Activated T-cell treated with anti-CD3 and anti-CD28 coated beads, Interleukin-2, amount 50 U/mL, for 4 hours (primary cell): ENCODE data around the gene UPP2. TPM values are rescaled to one million over a fixed set of nuclear protein-coding genes. Genes with fewer than 3 reads are reported as not detected.

Experiments
- ATAC-seq, 2 donors: fragments of 200-7000 bp; cut with Tn5 transposase; one replicate each; pipeline ENCODE4 v1.10.0; 2021
- DNase-seq: peaks from one replicate; pipeline ENCODE4 v3.0.0-alpha.2; 2020
- H3K27me3 Mint-ChIP-seq: one replicate; pipeline ENCODE4 v1.8.0; 2021; ENCODE audit warnings: low read depth, mixed read lengths
- H3K36me3 Mint-ChIP-seq: one replicate; pipeline ENCODE4 v1.8.0; 2022; ENCODE audit warnings: mixed read lengths; ENCODE audit not compliant: insufficient read depth
- H3K4me1 Mint-ChIP-seq: one replicate; pipeline ENCODE4 v1.8.0; 2021; ENCODE audit warnings: low read depth, mixed read lengths
- H3K4me3 Mint-ChIP-seq: one replicate; pipeline ENCODE4 v1.8.0; 2021; ENCODE audit warnings: mild to moderate bottlenecking, moderate library complexity, mixed read lengths
- H3K9me3 Mint-ChIP-seq: one replicate; pipeline ENCODE4 v1.8.0; 2021; ENCODE audit warnings: mixed read lengths
- total RNA-seq, 3 donors: library from RNA; stranded (reverse); gene quantifications; one replicate each; pipeline ENCODE4 v1.2.1, GENCODE V29; 2021

The UPP2 gene
- total RNA-seq = not detected

DNA sequence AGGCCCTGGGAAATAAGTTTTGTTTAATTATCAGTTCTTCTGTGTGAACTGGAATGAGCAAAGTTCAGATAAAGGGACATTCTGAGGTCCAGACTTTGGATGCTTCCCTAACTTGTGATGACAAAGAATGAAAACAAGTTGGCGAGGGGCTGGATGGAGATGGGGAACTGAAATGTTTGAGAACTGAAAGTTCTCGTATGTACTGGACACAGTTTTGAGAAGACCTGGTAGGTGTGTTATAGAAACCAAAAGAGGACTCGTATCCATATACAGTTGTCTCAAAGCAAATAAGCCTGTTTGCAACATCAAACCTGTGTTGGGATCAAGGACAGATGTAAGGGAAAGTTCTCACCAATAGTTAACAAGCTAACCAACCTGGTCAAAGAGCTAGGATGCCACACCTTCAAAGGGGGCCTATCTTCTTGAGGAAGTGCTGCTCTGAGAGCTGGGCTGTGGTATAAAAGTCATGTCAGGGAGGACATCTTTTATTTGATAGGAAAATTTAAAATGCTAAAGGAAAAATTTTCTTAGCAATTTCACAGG is at the start of gene UPP2:
TSS of gene UPP2 (plus strand) at position 493 of the 543 bp plus-strand sequence. CDS start 188 bp downstream, outside the sequence.
- H3K4me3 Mint-ChIP-seq = no peak within 1 kb of the TSS
- ATAC-seq (no peak), DNase-seq (no peak)
- peaks cover 2% of the 10 kb centered on the region for H3K27me3 Mint-ChIP-seq
- H3K36me3 Mint-ChIP-seq = no peaks in the 10 kb centered on the region
- H3K9me3 Mint-ChIP-seq = no peaks in the 10 kb centered on the region
- no peaks in the 10 kb centered on the region for H3K4me1 Mint-ChIP-seq

DNA sequence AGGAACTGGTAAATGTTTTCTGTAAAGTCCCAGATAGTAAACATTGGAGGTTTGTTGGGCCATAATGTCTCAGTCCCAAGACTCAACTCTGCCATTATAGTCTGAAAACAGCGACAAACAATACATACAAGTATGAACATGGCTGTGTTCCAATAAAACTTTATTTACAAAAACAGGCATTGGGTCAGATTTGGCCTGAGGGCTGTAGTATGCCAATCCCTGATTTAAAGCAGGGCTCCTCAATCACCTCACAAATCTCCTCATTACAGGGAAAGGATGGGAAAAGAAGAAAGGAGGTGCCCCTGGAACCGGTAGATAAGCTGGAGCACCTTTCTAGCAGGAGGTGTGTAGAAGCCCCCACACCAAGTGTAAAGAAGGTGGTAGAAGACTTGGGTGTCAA is 48.9 kb upstream of the UPP2 start:
- DNase-seq (no peak), ATAC-seq (no peak)
- H3K36me3 Mint-ChIP-seq = no peaks in the 10 kb centered on the region
- no peaks in the 10 kb centered on the region for H3K4me1 Mint-ChIP-seq
- no peaks in the 10 kb centered on the region for H3K9me3 Mint-ChIP-seq
- no peaks in the 10 kb centered on the region for H3K27me3 Mint-ChIP-seq
- no peak overlapping the region for H3K4me3 Mint-ChIP-seq

DNA sequence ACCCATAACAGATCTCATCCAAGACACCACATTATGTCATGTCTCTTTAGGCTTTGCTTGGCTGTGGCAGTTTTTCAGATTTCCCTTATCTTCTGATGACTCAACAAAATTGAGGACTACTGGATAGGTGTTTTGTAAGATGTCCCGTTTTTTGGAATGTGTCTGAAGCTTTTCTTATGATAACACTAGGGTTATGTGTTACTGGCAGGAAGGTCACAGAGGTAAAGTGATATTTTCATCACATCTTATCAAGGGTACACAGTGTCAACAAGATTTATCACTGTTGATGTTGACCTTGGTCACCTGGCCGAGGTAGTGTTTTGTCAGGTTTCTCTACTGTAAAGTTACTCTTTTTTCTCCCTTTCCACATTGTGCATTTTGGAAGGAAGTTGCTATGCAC is 44.8 kb upstream of the UPP2 start:
- peaks cover 4% of the 10 kb centered on the region for H3K27me3 Mint-ChIP-seq

DNA sequence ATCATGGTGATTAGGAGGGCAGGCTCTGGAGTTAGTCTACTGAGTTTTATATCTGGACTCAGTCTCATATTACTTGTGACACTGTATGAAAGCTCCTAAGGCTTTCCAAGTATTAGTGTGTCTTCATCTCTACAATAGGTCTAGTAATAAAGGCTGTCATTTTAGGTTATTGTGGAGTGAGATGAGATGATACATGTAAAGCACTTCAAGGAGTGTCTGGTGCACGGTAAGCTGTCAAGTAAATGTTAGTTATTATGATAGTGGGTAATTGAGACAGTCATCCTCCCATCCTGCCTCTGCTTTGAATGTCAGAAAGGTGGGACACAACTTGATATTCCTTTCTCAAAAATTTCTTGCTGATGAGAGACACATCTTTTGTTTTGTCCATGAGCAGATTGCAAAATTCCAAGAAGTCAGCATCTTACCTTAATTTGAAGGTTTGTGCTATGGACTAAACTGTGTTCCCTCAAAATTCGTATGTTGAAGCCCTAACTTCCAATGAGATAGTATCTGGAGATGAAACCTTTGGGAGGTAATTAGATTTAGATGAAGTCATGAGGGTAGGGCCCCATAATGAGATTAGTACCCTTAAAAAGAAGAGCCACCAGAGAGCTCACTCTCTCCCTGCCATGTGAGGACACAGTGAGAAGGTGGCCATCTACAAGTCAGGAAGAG is 41.4 kb upstream of the UPP2 start:
- Mint-ChIP-seq H3K4me1 (no peaks in the 10 kb centered on the region), H3K9me3 (no peaks in the 10 kb centered on the region), H3K36me3 (no peaks in the 10 kb centered on the region), H3K27me3 (peaks cover 4% of the 10 kb centered on the region), H3K4me3 (no peak overlapping the region)
- ATAC-seq (no peak), DNase-seq (no peak)

More for the DNA sequence above, 44.8 kb upstream of the UPP2 start:
- H3K9me3 Mint-ChIP-seq = no peaks in the 10 kb centered on the region
- no peak overlapping the region for H3K4me3 Mint-ChIP-seq
- DNase-seq (no peak), ATAC-seq (no peak)
- no peaks in the 10 kb centered on the region for H3K4me1 Mint-ChIP-seq
- no peaks in the 10 kb centered on the region for H3K36me3 Mint-ChIP-seq

DNA sequence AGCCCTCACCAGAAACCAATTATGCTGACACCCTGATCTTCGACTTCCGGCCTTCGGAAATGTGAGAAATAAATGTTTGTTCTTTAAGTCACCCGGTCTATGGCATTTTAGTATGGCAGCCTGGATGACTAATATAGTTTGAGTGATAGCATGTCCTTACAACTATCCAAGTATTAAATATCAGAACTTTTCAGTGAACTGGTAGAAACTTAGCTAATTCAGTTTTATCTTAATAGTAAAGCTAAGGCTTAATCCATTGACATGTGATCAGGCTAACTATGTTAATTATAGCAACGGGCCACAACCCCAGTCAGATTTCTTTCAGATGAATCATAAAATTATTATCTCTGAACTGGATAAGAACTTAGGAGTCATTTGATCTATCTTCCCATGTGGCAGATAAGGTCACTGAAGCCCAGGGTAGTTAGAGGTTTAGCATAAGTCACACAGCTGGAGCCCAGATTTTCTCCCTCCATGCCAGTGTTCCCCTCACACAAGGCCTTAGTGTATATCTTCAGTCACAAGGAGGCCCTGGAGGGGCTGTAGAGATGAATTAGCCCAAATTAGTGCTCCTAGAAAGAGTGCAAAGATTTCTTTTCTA is 40.7 kb upstream of the UPP2 start:
- H3K9me3 Mint-ChIP-seq = no peaks in the 10 kb centered on the region
- peaks cover 4% of the 10 kb centered on the region for H3K27me3 Mint-ChIP-seq
- H3K36me3 Mint-ChIP-seq = no peaks in the 10 kb centered on the region
- DNase-seq (no peak), ATAC-seq (no peak)
- no peaks in the 10 kb centered on the region for H3K4me1 Mint-ChIP-seq
- no peak overlapping the region for H3K4me3 Mint-ChIP-seq

DNA sequence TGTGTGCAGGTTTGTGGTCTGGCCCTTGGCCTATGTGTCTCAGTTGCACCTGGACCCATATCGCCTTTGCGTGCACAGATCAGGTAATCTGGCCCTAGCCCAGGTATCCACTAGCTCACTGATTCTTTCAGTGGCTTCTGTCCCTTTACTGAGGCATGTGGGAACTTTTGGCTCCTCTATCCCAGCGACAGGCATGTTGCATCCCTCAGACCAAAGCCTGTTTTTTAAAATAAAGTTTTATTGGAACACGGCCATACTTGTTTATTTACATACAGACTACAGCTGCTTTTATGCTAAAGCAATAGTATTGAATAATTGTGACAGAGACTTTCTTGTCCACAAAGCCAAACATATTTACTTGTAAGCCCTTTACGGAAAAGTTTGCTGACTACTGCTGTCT is 39.9 kb upstream of the UPP2 start:
- no peaks in the 10 kb centered on the region for H3K36me3 Mint-ChIP-seq
- no peaks in the 10 kb centered on the region for H3K9me3 Mint-ChIP-seq
- H3K27me3 Mint-ChIP-seq = peaks cover 4% of the 10 kb centered on the region
- no peaks in the 10 kb centered on the region for H3K4me1 Mint-ChIP-seq
- no peak for DNase-seq
- H3K4me3 Mint-ChIP-seq = no peak overlapping the region
- ATAC-seq = no peak

DNA sequence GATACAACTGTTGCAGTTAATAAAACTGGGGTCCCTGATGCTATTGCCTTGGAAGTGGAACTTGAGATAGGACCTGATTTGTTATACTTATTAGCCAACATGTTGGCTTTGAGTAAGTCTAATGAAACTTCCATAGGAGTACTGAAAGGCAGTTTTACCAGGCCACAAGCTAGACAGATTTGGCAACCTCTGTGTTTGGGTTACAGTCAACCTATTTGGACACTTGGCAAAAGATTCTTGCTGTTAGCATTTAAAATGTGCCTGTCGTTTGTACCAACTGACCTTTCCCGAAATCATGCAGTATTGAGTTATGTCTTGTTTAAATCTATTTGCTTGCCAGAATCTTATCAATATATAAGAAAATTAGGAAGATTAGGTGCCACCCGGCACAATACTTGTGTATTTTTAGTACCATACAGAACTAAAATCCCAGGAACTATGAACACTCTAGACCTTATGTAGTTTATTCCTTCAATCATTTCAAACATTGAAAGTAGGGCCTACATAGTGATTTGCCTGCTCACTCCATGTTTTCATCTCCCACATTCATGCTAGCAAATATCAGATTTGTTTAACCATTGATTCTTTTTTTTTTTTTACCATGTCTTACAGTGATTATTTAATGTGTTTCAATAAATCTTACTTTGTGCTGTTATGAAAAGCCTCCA is 35.5 kb upstream of the UPP2 start:
- H3K9me3 Mint-ChIP-seq = no peaks in the 10 kb centered on the region
- ATAC-seq (no peak), DNase-seq (no peak)
- H3K4me1 Mint-ChIP-seq = no peaks in the 10 kb centered on the region
- H3K4me3 Mint-ChIP-seq = no peak overlapping the region
- peaks cover 13% of the 10 kb centered on the region for H3K27me3 Mint-ChIP-seq
- no peaks in the 10 kb centered on the region for H3K36me3 Mint-ChIP-seq

DNA sequence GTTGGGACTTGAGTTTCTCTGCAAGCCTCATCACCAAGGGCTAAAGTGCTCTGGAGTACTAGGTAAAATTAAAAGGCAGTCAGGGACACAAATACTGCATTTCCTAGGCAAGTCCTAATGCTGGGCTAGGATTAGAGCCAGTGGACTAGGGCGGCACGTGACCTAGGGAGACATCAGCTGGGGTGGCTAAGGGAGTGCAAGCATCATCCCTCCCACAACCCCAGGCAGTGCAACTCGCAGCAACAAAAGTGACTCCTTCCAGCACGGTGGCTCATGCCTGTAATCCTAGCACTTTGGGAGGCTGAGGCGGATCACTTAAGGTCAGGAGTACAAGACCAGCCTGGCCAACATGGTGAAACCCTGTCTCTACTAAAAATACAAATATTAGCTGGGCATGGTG is 30.7 kb upstream of the UPP2 start:
- ATAC-seq = no peak
- Mint-ChIP-seq H3K4me3 (no peak overlapping the region), H3K27me3 (peaks cover 17% of the 10 kb centered on the region), H3K36me3 (no peaks in the 10 kb centered on the region), H3K9me3 (peaks cover 3% of the 10 kb centered on the region), H3K4me1 (no peaks in the 10 kb centered on the region)
- DNase-seq = no peak

DNA sequence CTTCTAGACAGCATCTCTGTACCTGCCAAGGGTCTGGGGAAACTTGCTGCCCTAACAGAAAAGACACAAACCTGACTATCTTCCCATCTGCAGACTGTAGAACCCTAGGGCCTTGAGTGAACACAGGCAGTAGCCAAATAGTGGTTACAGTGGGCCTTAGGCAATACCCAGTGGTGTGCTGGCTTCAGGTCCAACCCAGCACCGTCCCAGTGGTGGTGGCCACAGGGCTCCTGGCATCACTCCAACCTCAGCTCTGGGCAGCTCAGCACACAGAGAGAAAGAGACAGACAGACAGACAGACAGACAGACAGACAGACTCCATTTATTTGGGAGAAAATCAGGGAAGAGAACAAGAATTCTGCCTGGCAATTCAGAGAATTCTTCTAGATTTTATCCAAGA is 29.3 kb upstream of the UPP2 start:
- no peaks in the 10 kb centered on the region for H3K36me3 Mint-ChIP-seq

DNA sequence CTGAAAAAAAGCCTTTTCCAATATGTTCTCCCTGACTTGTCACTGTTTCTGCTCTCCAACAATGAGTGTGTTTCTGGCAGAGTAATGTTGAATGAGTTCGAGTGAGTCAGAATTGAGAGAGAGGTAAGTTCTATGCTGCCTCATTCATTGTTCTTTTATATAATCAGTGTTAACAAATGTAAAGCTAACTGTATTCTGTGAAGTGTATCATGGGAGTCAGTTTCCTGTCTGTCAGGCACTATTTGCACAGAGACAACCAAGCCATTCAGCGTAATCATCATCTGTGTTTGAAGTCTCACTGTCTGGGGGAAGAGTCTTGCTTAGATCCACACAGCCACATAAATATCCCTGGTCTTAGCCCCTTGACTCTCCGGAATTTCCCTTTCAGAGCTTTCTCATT is 22.0 kb upstream of the UPP2 start:
- DNase-seq = no peak
- no peak for ATAC-seq
- Mint-ChIP-seq H3K4me3 (no peak overlapping the region), H3K4me1 (no peaks in the 10 kb centered on the region), H3K27me3 (peaks cover 7% of the 10 kb centered on the region), H3K36me3 (no peaks in the 10 kb centered on the region), H3K9me3 (peaks cover 19% of the 10 kb centered on the region)

More for the DNA sequence above, 29.3 kb upstream of the UPP2 start:
- ATAC-seq (no peak), DNase-seq (no peak)
- Mint-ChIP-seq H3K4me3 (no peak overlapping the region), H3K9me3 (peaks cover 10% of the 10 kb centered on the region), H3K4me1 (no peaks in the 10 kb centered on the region), H3K27me3 (peaks cover 23% of the 10 kb centered on the region)

DNA sequence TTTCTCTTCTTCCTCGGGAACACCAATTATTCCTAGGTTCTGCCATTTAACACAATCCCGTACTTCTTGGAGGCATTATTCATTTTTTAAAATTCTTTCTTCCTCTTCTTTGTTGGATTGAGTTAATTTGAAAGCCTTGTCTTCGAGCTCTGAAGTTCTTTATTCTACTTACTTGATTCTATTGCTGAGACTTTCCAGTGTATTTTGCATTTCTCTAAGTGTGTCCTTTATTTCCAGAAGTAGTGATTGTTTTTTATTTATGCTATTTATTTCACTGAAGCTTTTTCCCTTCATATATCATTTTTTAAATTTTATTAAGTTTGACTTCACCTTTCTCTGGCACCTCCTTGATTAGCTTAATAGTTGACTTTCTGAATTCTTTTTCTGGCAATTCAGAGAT is 13.6 kb upstream of the UPP2 start:
- Mint-ChIP-seq H3K36me3 (no peaks in the 10 kb centered on the region), H3K4me3 (no peak overlapping the region), H3K4me1 (no peaks in the 10 kb centered on the region), H3K9me3 (peaks cover 20% of the 10 kb centered on the region), H3K27me3 (peaks cover 15% of the 10 kb centered on the region)
- no peak for DNase-seq
- ATAC-seq = no peak

DNA sequence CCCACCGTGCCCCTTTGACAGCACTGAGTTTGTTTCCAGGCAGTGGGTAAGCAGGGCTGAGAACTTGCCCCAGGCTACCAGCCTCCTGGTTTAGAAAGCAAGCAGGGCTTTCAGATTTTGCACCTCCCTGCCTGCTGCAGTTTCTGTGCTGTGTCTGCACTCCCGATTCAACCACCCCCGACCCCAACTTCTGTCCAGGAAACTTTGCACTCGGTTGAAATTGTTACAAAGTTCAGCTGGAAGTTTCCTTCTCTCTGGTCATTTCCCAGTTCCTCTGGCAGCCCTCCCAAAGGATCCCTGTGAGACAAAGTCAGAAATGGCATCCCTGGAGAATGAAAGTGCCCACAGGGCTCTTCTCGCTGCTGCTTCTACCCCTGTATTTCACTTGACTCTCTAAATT is 12.4 kb upstream of the UPP2 start:
- H3K4me3 Mint-ChIP-seq = no peak overlapping the region
- H3K9me3 Mint-ChIP-seq = peaks cover 20% of the 10 kb centered on the region
- H3K27me3 Mint-ChIP-seq = peaks cover 15% of the 10 kb centered on the region
- ATAC-seq (no peak), DNase-seq (no peak)
- no peaks in the 10 kb centered on the region for H3K36me3 Mint-ChIP-seq
- H3K4me1 Mint-ChIP-seq = no peaks in the 10 kb centered on the region

DNA sequence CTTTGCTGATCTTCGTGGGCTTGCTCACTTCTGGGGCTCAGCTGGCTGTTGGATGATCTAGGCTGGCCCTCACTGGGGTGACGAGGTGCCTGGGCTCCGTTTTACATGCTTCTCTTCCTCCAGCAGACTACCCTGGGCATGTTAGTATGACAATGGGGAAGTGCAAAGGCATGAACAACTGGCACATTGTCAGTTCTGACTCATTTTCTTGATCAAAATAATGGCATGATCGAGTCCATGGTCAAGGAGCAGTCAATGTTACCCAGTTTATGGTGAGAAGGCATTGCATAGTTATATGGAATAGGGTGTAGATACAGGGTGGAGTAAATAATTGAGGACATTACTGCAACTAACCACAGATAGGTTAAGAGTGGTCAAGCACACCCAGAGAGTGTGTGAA is 10.0 kb upstream of the UPP2 start:
- Mint-ChIP-seq H3K36me3 (no peaks in the 10 kb centered on the region), H3K27me3 (peaks cover 15% of the 10 kb centered on the region), H3K9me3 (peaks cover 20% of the 10 kb centered on the region), H3K4me1 (no peaks in the 10 kb centered on the region), H3K4me3 (no peak overlapping the region)
- no peak for ATAC-seq
- no peak for DNase-seq

DNA sequence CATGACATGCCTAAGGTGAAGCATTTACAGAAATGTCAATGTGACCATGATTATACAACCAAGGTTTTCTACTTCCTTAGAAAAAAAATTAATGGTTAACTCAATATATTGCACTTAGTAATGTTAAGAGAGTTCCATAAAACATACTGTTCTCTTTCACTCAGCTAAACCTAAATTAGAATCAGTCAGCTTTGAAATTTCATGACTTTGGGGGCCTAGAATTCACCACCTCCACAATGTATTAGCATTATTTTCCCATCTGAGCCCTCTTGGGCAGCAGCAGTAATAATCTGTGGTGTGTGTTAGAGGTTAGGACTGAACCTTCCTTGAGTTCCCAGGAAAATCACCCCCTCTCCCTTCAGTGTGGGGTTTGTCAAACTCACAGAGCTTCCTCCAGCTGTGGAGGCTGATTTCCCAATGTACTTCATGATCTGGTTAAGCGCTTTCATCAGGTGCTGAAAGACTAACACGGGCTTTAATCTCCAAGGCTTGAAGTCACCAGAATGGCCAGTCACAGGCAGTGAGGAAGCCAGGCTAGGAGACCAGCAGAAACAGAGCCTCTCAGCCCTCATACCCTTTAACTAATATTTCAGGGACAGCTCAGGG is 7.1 kb upstream of the UPP2 start:
- H3K4me3 Mint-ChIP-seq = no peak overlapping the region
- DNase-seq = no peak
- no peak for ATAC-seq
- no peaks in the 10 kb centered on the region for H3K27me3 Mint-ChIP-seq
- H3K36me3 Mint-ChIP-seq = no peaks in the 10 kb centered on the region
- no peaks in the 10 kb centered on the region for H3K9me3 Mint-ChIP-seq
- H3K4me1 Mint-ChIP-seq = no peaks in the 10 kb centered on the region
